HL-60 (cell line): Measurements from ENCODE around the gene CCDC146.

Source experiments
- GABPA ChIP-seq: IDR thresholded peaks from 2 replicates; pipeline ENCODE4 v1.6.1; 2012; ENCODE audit warnings: low read depth
- POLR2AphosphoS5 ChIP-seq: IDR thresholded peaks from 2 replicates; pipeline ENCODE4 v1.6.1; 2012; ENCODE audit warnings: low read depth
- TF ChIP-seq, protein P1 (sequence below): IDR thresholded peaks from one replicate; pipeline ENCODE4 v1.5.1; 2011; ENCODE audit warnings: low read length, control low read depth, inconsistent platforms; ENCODE audit not compliant: insufficient read depth

DNA sequence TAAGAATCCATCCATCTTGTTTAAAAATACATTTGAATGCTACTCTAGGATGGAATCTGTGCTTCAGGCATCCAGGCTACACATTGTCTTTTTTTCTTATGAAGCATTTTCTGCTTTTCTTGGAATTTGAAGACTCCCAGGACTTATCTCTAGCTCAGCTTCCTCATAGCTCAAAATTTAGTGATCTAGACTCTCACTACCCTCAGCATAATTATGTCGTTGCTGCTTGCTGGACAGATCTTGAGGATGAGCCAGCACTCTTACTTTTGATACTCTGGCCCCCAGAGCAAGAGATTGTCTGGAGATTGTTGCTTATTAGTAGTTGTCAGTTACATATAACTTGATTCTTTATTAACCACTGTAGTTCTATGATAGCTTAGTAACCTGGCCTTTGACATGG is 160.5 kb downstream of the CCDC146 start:
- no peak for TF ChIP-seq POLR2AphosphoS5
- no peak for TF ChIP-seq GABPA
- TF ChIP-seq, protein P1, sequence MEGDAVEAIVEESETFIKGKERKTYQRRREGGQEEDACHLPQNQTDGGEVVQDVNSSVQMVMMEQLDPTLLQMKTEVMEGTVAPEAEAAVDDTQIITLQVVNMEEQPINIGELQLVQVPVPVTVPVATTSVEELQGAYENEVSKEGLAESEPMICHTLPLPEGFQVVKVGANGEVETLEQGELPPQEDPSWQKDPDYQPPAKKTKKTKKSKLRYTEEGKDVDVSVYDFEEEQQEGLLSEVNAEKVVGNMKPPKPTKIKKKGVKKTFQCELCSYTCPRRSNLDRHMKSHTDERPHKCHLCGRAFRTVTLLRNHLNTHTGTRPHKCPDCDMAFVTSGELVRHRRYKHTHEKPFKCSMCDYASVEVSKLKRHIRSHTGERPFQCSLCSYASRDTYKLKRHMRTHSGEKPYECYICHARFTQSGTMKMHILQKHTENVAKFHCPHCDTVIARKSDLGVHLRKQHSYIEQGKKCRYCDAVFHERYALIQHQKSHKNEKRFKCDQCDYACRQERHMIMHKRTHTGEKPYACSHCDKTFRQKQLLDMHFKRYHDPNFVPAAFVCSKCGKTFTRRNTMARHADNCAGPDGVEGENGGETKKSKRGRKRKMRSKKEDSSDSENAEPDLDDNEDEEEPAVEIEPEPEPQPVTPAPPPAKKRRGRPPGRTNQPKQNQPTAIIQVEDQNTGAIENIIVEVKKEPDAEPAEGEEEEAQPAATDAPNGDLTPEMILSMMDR: no peak
